CD14-positive monocyte (primary cell): ENCODE measurements around the gene CSF1R. TPM values are rescaled to one million over a fixed set of nuclear protein-coding genes. Genes with fewer than 3 reads are reported as not detected.
A peak's percentile ranks its signal among the peaks of the same experiment; 100 is the strongest.

Experiments
- DNase-seq, 3 donors: peaks; one replicate each; pipeline ENCODE4 v3.0.0-alpha.2; 2011 to 2022
- H2AFZ ChIP-seq: 2 replicates; pipeline ENCODE4 v1.6.0; 2012; ENCODE audit warnings: mild to moderate bottlenecking, low read depth, low read length, inconsistent platforms; ENCODE audit not compliant: insufficient read depth, poor library complexity, severe bottlenecking
- H3K27ac ChIP-seq, 2 donors: 1 replicate in 1 of 2; 2 replicates in 1 of 2; pipeline ENCODE4 v1.5.1; 2012 to 2013; ENCODE audit warnings: low read length in 2 of 2, control low read depth in 1 of 2, inconsistent platforms in 1 of 2, low read depth in 1 of 2, mild to moderate bottlenecking in 1 of 2
- H3K27me3 ChIP-seq, 2 donors: one replicate each; pipeline versions ENCODE4 v1.6.0 to v1.6.1; 2011 to 2013; ENCODE audit warnings: low read length in 2 of 2; ENCODE audit not compliant: control insufficient read depth in 2 of 2, insufficient read depth in 2 of 2
- H3K36me3 ChIP-seq, 2 donors: replicated peaks in 1 of 2; 1 replicate in 1 of 2; 2 replicates in 1 of 2; pipeline versions ENCODE4 v1.5.1 to v1.6.1; 2012 to 2013; ENCODE audit warnings: low read length in 2 of 2, control low read depth in 1 of 2, inconsistent platforms in 1 of 2, mild to moderate bottlenecking in 1 of 2; ENCODE audit not compliant: insufficient read depth in 2 of 2, control insufficient read depth in 1 of 2
- H3K4me1 ChIP-seq, 2 donors: 1 replicate in 1 of 2; 2 replicates in 1 of 2; pipeline versions ENCODE4 v1.5.1 to v1.6.1; 2012 to 2013; ENCODE audit warnings: low read length in 2 of 2, control low read depth in 1 of 2, inconsistent platforms in 1 of 2, mild to moderate bottlenecking in 1 of 2, moderate library complexity in 1 of 2; ENCODE audit not compliant: insufficient read depth in 2 of 2, control insufficient read depth in 1 of 2
- H3K4me2 ChIP-seq: replicated peaks from 2 replicates; pipeline ENCODE3; 2012; ENCODE audit warnings: low read length, moderate library complexity, mild to moderate bottlenecking; ENCODE audit not compliant: poor library complexity, severe bottlenecking; ENCODE audit errors: extremely low read depth
- H3K4me3 ChIP-seq, 3 experiments: fragments of 200-600 bp in 1 of 3; sonication (generic) in 1 of 3; replicated peaks in 1 of 3; 1 replicate in 2 of 3; 2 replicates in 1 of 3; pipeline ENCODE4 v1.5.1; 2011 to 2013; ENCODE audit warnings: low read length in 3 of 3, mild to moderate bottlenecking in 3 of 3, control low read depth in 2 of 3, low read depth in 2 of 3, inconsistent platforms in 1 of 3, moderate library complexity in 1 of 3
- H3K79me2 ChIP-seq: 2 replicates; pipeline ENCODE4 v1.6.0; 2012; ENCODE audit warnings: mild to moderate bottlenecking, control low read depth, inconsistent platforms, low read length, moderate library complexity; ENCODE audit not compliant: insufficient read depth
- H3K9ac ChIP-seq: 2 replicates; pipeline ENCODE4 v1.6.0; 2017; ENCODE audit warnings: low read length, mild to moderate bottlenecking; ENCODE audit not compliant: insufficient read depth, poor library complexity, severe bottlenecking
- H3K9me3 ChIP-seq, 2 donors: replicated peaks in 1 of 2; 1 replicate in 1 of 2; 2 replicates in 1 of 2; pipeline versions ENCODE4 v1.5.1 to v1.6.1; 2012 to 2013; ENCODE audit warnings: low read length in 2 of 2, control low read depth in 1 of 2; ENCODE audit not compliant: control insufficient read depth in 1 of 2, insufficient read depth in 1 of 2
- H4K20me1 ChIP-seq: 2 replicates; pipeline ENCODE4 v1.6.0; 2012; ENCODE audit warnings: mild to moderate bottlenecking, low read length, control low read depth, moderate library complexity; ENCODE audit not compliant: insufficient read depth
- H3K27ac Mint-ChIP-seq, 7 donors: one replicate each; pipeline ENCODE4 v1.8.0; 2020; ENCODE audit warnings: mild to moderate bottlenecking in 7 of 7, mixed read lengths in 7 of 7, moderate library complexity in 6 of 7, inconsistent platforms in 2 of 7
- H3K27me3 Mint-ChIP-seq, 3 donors: one replicate each; pipeline ENCODE4 v1.8.0; 2021 to 2022; ENCODE audit warnings: low read depth in 3 of 3, mild to moderate bottlenecking in 3 of 3, mixed read lengths in 3 of 3, moderate library complexity in 3 of 3, inconsistent platforms in 1 of 3
- H3K36me3 Mint-ChIP-seq, 2 donors: one replicate each; pipeline ENCODE4 v1.8.0; 2020; ENCODE audit warnings: mixed read lengths in 2 of 2, inconsistent platforms in 1 of 2, mild to moderate bottlenecking in 1 of 2
- H3K4me1 Mint-ChIP-seq: one replicate; pipeline ENCODE4 v1.8.0; 2020; ENCODE audit warnings: mild to moderate bottlenecking, mixed read lengths
- H3K4me3 Mint-ChIP-seq, 2 donors: one replicate each; pipeline ENCODE4 v1.8.0; 2020; ENCODE audit warnings: mild to moderate bottlenecking in 2 of 2, mixed read lengths in 2 of 2, moderate library complexity in 1 of 2
- H3K9me3 Mint-ChIP-seq, 7 donors: one replicate each; pipeline ENCODE4 v1.8.0; 2020 to 2022; ENCODE audit warnings: mixed read lengths in 7 of 7, mild to moderate bottlenecking in 6 of 7, moderate library complexity in 6 of 7, inconsistent platforms in 2 of 7
- CTCF ChIP-seq: fragments of 200-600 bp; IDR thresholded peaks from one replicate; pipeline ENCODE4 v1.8.0; 2022; ENCODE audit warnings: antibody characterized with exemption, mild to moderate bottlenecking
- WGBS: methylation state at CpG from one replicate; pipeline ENCODE4 v1.1.5; 2013; ENCODE audit warnings: missing lambda C conversion rate; ENCODE audit not compliant: insufficient coverage; 5-methylcytosine and 5-hydroxymethylcytosine counted together
- intact Hi-C, 2 donors: fragments of 100-400 bp; cut with micrococcal nuclease; formaldehyde crosslinking; loops; one replicate each; pipeline versions ENCODE4 v1.15.0 to v1.15.1; 2023
- polyA plus RNA-seq, 3 donors: library from polyadenylated mRNA; depleted of rRNA in 1 of 3; unstranded in 2 of 3; stranded (reverse) in 1 of 3; fragments of 300-500 nt in 2 of 3; fragments of >200 nt in 1 of 3; fragmentation: Illumina TruSeq in 2 of 3; gene quantifications; 1 replicate in 2 of 3; 2 replicates in 1 of 3; pipeline ENCODE4 v1.2.3, GENCODE V29; 2012 to 2021

Gene CSF1R
- polyA plus RNA-seq, 3 donors: 180 to 332 (median 242) TPM

GRCh38 chr5:150054569-150054968, 31.8 kb downstream of the CSF1R start:
- Mint-ChIP-seq H3K4me1 (peaks cover 62% of the 10 kb centered on the region), H3K36me3 (peaks cover 93 to 99% of the 10 kb centered on the region in 2 donors), H3K27ac (peak overlapping the region in 4 of 7 donors; percentile 6 to 95 (median 68)), H3K4me3 (no peak overlapping the region), H3K27me3 (no peaks in the 10 kb centered on the region), H3K9me3 (peaks cover 0 to 2% (median 0%) of the 10 kb centered on the region in 7 donors)
- H2AFZ ChIP-seq: no peak overlapping the region
- H3K4me3 ChIP-seq: no peak overlapping the region
- no peak overlapping the region for H3K9ac ChIP-seq
- H3K27ac ChIP-seq: peak overlapping the region in 1 of 2 donors; percentile 82
- peaks cover 59 to 64% of the 10 kb centered on the region in 2 donors for H3K4me1 ChIP-seq
- H4K20me1 ChIP-seq: peaks cover 98% of the 10 kb centered on the region
- no peak for TF ChIP-seq CTCF
- H3K9me3 ChIP-seq: no peaks in the 10 kb centered on the region
- 100% methylated on average over 1 of the region's 2 CpGs for WGBS
- no peaks in the 10 kb centered on the region for H3K27me3 ChIP-seq
- DNase-seq: no peak
- intact Hi-C loops: no loop called here
- H3K4me2 ChIP-seq: no peak overlapping the region
- peaks cover 90 to 93% of the 10 kb centered on the region in 2 donors for H3K36me3 ChIP-seq
- peaks cover 45% of the 10 kb centered on the region for H3K79me2 ChIP-seq

DNA sequence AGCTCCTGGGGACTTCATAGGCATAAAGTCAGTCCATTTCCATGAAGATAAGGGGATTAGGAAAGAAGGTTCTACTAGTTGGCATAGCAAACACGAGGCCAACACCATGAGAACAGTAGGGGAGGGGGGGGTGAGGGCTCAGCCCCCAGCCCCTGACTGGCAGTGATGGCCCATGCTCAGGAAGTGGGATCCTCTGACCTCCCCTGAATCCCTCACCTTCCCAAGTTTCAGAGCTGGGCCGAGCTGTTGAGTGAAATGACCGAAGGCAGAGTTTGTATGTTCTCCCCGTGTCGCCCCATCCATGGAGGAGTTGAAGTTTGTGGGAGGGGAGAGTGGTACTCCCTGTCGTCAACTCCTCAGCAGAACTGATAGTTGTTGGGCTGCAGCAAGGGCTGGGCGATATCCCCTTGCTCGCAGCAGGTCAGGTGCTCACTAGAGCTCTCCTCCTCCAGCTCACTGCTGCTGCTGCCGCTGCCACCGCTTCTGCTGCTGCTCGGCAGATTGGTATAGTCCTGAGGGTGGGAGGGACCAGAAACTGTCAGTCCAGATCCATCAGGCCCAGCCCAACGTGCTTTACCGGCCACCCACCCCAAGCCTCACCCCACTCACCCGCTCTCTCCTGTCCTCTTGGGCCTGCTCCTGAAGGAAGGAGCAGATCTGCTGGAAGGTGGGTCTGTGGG, 32.5 kb downstream of the CSF1R start:
- peaks cover 92 to 96% of the 10 kb centered on the region in 2 donors for H3K36me3 ChIP-seq
- H3K4me3 ChIP-seq: no peak overlapping the region
- H3K9me3 Mint-ChIP-seq: peaks cover 0 to 2% (median 0%) of the 10 kb centered on the region in 7 donors
- peaks cover 45% of the 10 kb centered on the region for H3K79me2 ChIP-seq
- no peak for TF ChIP-seq CTCF
- intact Hi-C loops: no loop called here
- H3K4me1 Mint-ChIP-seq: peaks cover 59% of the 10 kb centered on the region
- H3K36me3 Mint-ChIP-seq: peaks cover 95 to 99% of the 10 kb centered on the region in 2 donors
- no peak for DNase-seq
- no peaks in the 10 kb centered on the region for H3K9me3 ChIP-seq
- no peaks in the 10 kb centered on the region for H3K27me3 ChIP-seq
- H3K27me3 Mint-ChIP-seq: peaks cover 0 to 2% (median 0%) of the 10 kb centered on the region in 3 donors
- no peak overlapping the region for H3K4me2 ChIP-seq
- H3K4me1 ChIP-seq: peaks cover 52 to 57% of the 10 kb centered on the region in 2 donors
- peak overlapping the region; percentile 36 to 82 for H3K27ac ChIP-seq
- peaks cover 98% of the 10 kb centered on the region for H4K20me1 ChIP-seq
- 80% methylated on average over 1 of the region's 14 CpGs for WGBS
- H2AFZ ChIP-seq: no peak overlapping the region
- H3K9ac ChIP-seq: no peak overlapping the region
- peak overlapping the region; percentile 77 to 95 (median 84) for H3K27ac Mint-ChIP-seq
- no peak overlapping the region for H3K4me3 Mint-ChIP-seq
